GM19452 (cell line): Measurements from ENCODE around the gene SAE1.

Experiments
- ATAC-seq: cut with Tn5 transposase; IDR thresholded peaks from one replicate; pipeline ENCODE4 v1.9.1; 2021; ENCODE audit not compliant: unreplicated experiment

The SAE1 gene

DNA sequence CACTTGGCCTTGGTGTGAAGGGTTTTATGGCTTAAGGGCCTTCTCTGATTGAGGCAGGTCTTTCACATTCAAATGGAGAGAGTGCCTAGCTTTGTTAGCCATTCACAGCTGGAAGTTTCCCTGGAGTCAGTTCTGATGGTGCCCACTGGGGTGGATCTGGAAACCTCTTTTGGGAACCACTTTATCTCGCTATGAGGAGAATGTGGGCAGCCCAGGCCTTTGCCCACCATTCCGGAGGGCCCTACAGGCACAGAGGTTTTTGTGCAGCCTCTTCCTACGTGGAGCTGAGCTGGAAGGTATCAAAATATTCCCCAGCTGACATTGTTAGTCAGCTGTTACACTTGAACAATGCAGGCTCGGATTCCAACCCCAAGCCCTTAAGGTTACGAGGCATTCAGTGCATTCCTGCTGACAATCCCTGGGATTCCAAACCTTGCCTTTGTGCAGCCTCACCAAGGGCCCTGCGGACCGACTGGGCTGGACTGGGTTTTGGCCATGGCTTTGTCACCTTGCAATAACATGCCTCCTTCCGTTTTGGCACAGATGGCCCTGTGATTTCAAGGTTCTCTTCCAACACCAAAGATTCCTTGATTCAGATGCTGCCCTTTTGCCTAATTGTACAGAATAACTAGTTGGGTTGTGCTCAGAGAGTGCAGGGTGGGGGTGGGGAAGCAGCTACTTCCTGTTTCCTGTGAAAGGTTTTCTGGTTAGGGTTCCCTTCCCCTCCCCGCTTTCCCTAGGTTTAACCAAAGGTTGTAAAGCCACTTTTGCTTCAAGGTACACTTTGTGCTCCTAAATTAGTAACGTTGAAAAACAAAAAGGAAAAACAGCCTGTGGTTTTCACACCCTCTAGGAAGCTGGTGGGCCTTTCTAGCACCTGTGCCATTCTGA lies 27.0 kb downstream of the SAE1 start:
- no peak for ATAC-seq

- ATAC-seq: no peak
Observed at GRCh38 chr19:47158367-47158791, 27.7 kb downstream of the SAE1 start.

GRCh38 chr19:47158879-47159503 lies 28.4 kb downstream of the SAE1 start:
- no peak for ATAC-seq

DNA sequence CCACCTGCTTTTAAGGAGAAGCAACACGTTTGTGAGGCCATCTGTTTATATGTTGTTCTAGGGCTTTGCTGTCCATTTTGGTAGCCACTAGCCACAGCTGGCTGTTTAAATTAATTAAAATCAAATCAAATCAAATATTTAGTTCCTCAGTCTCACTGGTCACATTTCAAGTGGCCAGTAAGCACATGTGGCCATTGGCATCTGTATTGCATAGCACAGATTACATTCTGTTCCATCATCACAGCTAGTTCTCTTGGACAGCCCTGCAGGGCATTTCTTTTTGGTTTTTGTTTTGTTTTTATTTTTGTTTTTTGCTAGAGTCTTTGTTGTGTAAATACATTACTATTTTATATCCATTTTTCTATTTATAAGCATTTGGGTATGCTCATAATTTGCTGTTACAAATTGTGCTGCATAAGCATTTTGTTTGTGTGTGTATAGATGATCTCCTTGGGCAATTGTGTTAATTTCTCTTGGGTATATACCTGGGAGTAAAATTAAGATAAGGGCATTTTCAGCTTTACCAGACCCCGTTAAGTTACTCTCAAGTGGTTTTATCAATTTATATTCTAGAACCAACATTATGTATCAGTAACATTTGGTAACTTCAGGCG lies 31.3 kb downstream of the SAE1 start:
- no peak for ATAC-seq

GRCh38 chr19:47168065-47168464 lies 37.4 kb downstream of the SAE1 start:
- ATAC-seq: no peak

DNA sequence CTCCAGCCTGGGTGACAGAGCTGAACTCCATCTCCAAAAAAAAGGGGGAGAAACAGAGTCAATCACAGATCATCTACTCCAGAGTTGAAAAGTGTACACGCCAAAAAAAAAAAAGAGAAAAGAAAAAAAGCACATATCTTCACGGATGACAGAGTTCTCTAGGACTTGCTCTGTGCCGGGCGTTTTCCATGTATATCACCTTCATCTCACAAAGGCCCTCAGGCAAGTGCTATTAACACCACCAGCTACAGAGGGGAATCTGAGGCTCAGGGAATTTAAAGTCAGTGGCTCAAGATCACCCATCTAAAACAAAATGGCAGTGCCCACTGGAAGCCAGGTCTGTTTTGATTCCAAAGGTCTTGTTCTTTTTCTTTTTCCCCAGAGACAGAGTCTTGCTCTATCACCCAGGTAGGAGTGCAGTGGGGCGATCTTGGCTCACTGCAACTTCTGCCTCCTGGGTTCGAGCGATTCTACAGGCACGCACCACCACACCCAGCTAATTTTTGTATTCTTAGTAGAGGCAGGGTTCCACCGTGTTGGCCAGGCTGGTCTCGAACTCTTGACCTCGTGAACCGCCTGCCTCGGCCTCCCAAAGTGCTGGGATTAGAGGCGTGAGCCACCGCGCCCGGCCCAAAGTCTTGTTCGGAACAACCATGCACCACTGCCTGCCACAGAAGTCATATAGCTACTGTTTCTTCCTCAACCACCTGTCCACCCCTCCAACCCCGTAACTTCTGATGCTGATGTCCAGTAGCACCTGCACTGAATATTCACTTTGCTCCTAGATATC lies 42.2 kb downstream of the SAE1 start:
- no peak for ATAC-seq

GRCh38 chr19:47176071-47176626 lies 45.5 kb downstream of the SAE1 start:
- ATAC-seq: no peak

- no peak for ATAC-seq
Observed at GRCh38 chr19:47176627-47177090, 46.0 kb downstream of the SAE1 start.

GRCh38 chr19:47179653-47180310 lies 49.1 kb downstream of the SAE1 start:
- ATAC-seq: no peak

DNA sequence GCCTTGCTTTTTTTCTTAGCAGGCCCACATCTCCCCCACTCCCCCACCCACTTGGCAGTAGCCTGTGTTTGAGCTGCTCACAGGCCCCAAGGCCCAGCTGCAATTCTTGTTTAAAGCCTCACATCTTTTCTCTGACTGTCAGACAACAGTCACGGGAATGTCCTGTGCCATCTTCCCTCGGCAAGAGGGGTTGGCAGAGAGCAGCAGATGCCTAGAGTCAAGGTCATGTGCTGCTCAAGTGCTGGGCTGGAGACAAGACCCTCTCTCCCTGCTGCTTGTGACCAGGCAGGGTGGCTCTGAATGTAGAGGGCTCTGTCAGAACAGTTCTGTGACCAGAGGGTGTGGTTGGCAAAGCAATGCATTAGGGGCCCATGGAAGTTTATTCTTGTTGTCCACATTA lies 53.0 kb downstream of the SAE1 start:
- ATAC-seq: no peak

DNA sequence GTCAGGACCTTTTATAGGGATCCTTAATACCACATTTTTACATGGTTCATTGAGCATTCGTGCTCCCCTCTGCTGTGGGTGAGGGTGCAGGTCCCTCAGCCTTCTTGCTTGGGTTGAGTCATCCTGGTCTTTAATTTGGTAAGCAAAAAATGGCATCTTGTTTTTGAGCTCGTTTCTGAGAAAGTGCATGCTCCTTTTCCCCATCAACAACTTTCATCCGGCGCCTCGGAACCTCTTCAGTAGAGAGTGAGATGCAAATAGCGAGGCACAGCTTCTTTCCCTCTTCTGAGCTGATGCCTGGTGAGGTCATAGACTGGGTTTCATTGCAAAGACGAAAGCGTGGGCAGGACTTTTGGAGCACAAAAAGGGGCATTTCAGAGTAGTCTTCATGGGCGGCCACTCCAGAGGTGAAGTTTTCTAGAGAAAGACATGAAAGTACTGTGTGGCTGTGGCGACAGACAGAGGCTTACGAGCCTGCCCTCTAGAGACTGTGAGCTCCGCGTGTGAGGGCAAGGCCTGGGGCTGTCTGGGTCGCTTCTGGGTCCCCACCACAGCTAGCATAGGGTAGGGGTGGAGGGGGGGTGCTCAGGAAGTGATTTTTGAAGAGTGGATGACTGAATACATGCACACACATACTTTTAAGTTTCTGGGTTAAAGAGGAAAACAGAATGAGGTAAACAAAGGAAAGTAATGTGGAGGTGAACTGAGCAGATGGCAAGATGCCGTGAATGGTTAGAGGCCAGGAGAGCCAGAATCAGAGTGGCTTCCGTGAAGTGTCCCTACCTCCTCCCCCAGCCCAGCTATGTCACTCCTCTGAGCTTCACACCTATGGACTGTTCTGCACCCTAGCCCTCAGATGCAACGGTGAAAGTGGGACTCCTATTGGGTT lies 56.1 kb downstream of the SAE1 start:
- ATAC-seq: peak; percentile 84

- ATAC-seq: no peak
Observed at GRCh38 chr19:47187335-47187655, 56.7 kb downstream of the SAE1 start.

DNA sequence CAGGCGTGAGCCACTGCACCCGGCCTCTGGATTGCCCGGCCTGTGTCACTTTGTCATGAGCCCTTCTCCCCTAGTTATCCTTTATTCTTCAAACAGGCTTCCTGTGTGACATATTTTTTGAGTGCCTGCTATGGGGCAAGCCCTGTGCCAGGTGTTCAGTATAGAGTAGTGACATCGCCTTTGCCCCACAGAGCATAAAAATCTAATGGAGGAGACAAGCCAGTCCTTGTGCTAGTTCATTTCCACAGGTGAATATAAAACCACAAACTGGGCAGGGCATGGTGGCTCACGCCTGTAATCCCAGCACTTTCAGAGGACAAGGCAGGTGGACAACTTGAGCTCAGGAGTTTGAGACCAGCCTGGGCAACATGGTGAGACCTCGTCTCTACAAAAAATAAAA lies 57.2 kb downstream of the SAE1 start:
- ATAC-seq: no peak

GRCh38 chr19:47188507-47189033 lies 57.9 kb downstream of the SAE1 start:
- ATAC-seq: no peak

- ATAC-seq: no peak
Observed at GRCh38 chr19:47190167-47190727, 59.6 kb downstream of the SAE1 start.

DNA sequence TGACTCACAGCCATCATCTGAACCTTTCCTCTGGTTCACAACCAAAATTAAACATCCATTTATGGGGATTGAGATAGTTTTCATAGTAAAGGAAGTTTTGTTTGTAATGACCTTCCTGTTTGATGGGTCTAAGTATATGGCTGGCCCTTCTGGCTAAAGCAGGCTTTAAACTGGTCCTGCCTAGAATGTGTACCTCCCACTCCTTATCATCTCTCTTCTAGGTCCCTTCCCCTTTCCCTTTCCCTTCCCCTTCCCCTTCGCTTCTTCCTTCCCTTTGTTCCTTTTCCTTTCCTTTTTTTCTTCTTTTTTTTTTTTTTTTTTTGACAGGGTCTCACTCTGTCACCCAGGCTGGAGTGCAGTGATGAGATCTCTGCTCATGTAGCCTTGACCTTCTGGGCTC lies 64.8 kb downstream of the SAE1 start:
- ATAC-seq: no peak

DNA sequence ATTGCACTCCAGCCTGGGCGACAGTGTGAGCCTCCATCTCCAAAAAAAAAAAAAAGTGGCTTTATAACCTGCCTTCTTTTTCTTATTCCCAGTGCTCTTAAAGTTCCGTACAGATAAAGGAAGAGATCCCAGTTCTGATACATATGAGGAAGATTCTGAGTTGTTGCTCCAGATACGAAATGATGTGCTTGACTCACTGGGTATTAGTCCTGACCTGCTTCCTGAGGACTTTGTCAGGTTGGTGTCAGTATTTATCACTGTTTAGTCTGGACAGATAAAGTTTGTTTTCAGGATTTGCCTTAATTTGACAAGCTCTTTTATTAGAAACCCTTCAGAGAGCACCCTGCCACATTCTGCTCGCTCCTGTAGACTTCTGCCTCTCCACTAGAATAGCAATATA lies 66.5 kb downstream of the SAE1 start:
- ATAC-seq: no peak

DNA sequence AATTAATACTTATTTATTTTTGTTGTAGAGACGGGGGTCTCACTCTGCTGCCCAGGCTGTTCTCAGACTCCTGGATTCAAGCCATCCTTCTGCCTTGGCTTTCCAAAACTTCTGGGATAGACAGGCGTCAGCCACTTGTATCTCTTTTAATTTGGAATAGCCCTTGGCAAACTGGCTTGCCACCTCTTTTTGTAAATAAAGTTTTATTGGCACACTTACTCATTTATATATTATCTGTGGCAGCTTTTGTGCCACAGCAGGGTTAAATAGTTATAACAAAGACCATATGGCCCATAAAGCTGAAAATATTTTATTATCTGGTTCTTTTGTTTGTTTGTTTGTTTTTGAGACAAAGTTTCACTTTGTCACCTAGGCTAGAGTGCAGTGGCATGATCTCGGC lies 69.9 kb downstream of the SAE1 start:
- ATAC-seq: no peak

- no peak for ATAC-seq
Observed at GRCh38 chr19:47203254-47203653, 72.6 kb downstream of the SAE1 start.
